GM21786 (cell line): Measurements from ENCODE around the gene MCOLN3.
A peak's percentile ranks its signal among the peaks of the same experiment; 100 is the strongest.
"Not testable (repeated sequence)": the region's sequence is repeated elsewhere in the genome, so short reads cannot be mapped to it uniquely, and the experiment has no call there.

Source experiments
- ATAC-seq: cut with Tn5 transposase; IDR thresholded peaks from one replicate; pipeline ENCODE4 v1.9.1; 2021; ENCODE audit not compliant: unreplicated experiment

Gene MCOLN3

GRCh38 chr1:85054664-85055063, 6.4 kb upstream of the MCOLN3 start:
- ATAC-seq: no peak

GRCh38 chr1:85049735-85050166, 1.5 kb upstream of the MCOLN3 start:
- no peak for ATAC-seq

GRCh38 chr1:85047472-85048295, 616 bp downstream of the MCOLN3 start:
- peak; percentile 39 for ATAC-seq

- no peak for ATAC-seq
These were observed 1.2 kb downstream of the MCOLN3 start for GRCh38 chr1:85047144-85047471.

- no peak for ATAC-seq
These were observed 5.9 kb downstream of the MCOLN3 start for GRCh38 chr1:85042413-85042812.

- no peak for ATAC-seq
These were observed 6.5 kb downstream of the MCOLN3 start for GRCh38 chr1:85041793-85042192.

- ATAC-seq: no peak
These were observed 15.1 kb downstream of the MCOLN3 start for GRCh38 chr1:85033221-85033620.

- ATAC-seq: no peak
These were observed 17.8 kb downstream of the MCOLN3 start for GRCh38 chr1:85030536-85030935.

GRCh38 chr1:85028151-85028550, 20.1 kb downstream of the MCOLN3 start:
- no peak for ATAC-seq

GRCh38 chr1:85027242-85027983, 20.9 kb downstream of the MCOLN3 start:
- ATAC-seq: peak; percentile 90

GRCh38 chr1:85025940-85026339, 22.4 kb downstream of the MCOLN3 start:
- ATAC-seq: no peak

- ATAC-seq: no peak
These were observed 23.6 kb downstream of the MCOLN3 start for GRCh38 chr1:85024736-85025135.

GRCh38 chr1:85022700-85023099, 25.6 kb downstream of the MCOLN3 start:
- no peak for ATAC-seq

- no peak for ATAC-seq
These were observed 28.3 kb downstream of the MCOLN3 start for GRCh38 chr1:85019994-85020393.

- ATAC-seq: no peak
These were observed 32.5 kb downstream of the MCOLN3 start for GRCh38 chr1:85015826-85016225.

- not testable (repeated sequence) for ATAC-seq
These were observed 42.7 kb downstream of the MCOLN3 start for GRCh38 chr1:85005641-85006040.

GRCh38 chr1:85001742-85002141, 46.6 kb downstream of the MCOLN3 start:
- ATAC-seq: no peak

GRCh38 chr1:84998642-84999280, 49.5 kb downstream of the MCOLN3 start:
- peak; percentile 28 for ATAC-seq

- ATAC-seq: peak; percentile 2
These were observed 50.4 kb downstream of the MCOLN3 start for GRCh38 chr1:84997667-84998600.

- peak; percentile 40 for ATAC-seq
These were observed 51.2 kb downstream of the MCOLN3 start, which contains the start of gene MCOLN2 for GRCh38 chr1:84996846-84997666. MCOLN2 (minus strand) TSS chr1:84997113; CDS start chr1:84996872, 241 bp downstream.
